NCI-H2196 treated with DMSO at 0.1 percent for 48 hours (cell line): ENCODE measurements around the gene NPHP4.

Experiments used
- DNase-seq: peaks from one replicate; lab custom pipeline; 2025; ENCODE audit not compliant: unreplicated experiment; lab: John Stamatoyannopoulos, UW

Gene NPHP4

GRCh38 chr1:5991381-5992025 is 722 bp downstream of the NPHP4 start:
- DNase-seq, result no peak

GRCh38 chr1:5990913-5991312 is 1.3 kb downstream of the NPHP4 start:
- no peak for DNase-seq

GRCh38 chr1:5989731-5990271 is 2.4 kb downstream of the NPHP4 start:
- DNase-seq, result no peak

GRCh38 chr1:5989286-5989605 is 3.0 kb downstream of the NPHP4 start:
- no peak for DNase-seq

- DNase-seq, result no peak
Measured at GRCh38 chr1:5988596-5989285, 3.5 kb downstream of the NPHP4 start.

GRCh38 chr1:5986018-5986417 is 6.2 kb downstream of the NPHP4 start:
- no peak for DNase-seq

- DNase-seq, result no peak
Measured at GRCh38 chr1:5985250-5985649, 7.0 kb downstream of the NPHP4 start.

GRCh38 chr1:5983361-5984103 is 8.7 kb downstream of the NPHP4 start:
- DNase-seq, result no peak

- no peak for DNase-seq
Measured at GRCh38 chr1:5982868-5983267, 9.4 kb downstream of the NPHP4 start.

- no peak for DNase-seq
Measured at GRCh38 chr1:5982276-5982675, 9.9 kb downstream of the NPHP4 start.

- DNase-seq, result no peak
Measured at GRCh38 chr1:5981009-5981380, 11.2 kb downstream of the NPHP4 start.

GRCh38 chr1:5980314-5981008 is 11.8 kb downstream of the NPHP4 start:
- DNase-seq, result peak; percentile 76

GRCh38 chr1:5979536-5980313 is 12.5 kb downstream of the NPHP4 start:
- DNase-seq, result no peak

GRCh38 chr1:5978452-5978851 is 13.8 kb downstream of the NPHP4 start:
- no peak for DNase-seq

- DNase-seq, result no peak
Measured at GRCh38 chr1:5977494-5978444, 14.5 kb downstream of the NPHP4 start.

- DNase-seq, result no peak
Measured at GRCh38 chr1:5976726-5977493, 15.3 kb downstream of the NPHP4 start.

- DNase-seq, result no peak
Measured at GRCh38 chr1:5976231-5976630, 16.0 kb downstream of the NPHP4 start.

GRCh38 chr1:5975133-5975880 is 16.9 kb downstream of the NPHP4 start:
- DNase-seq, result peak; percentile 20
